Activated CD8-positive, alpha-beta memory T cell treated with anti-CD3 and anti-CD28 coated beads for 36 hours (primary cell): Measurements from ENCODE around the gene TSC2. TPM values are rescaled to one million over a fixed set of nuclear protein-coding genes. Genes with fewer than 3 reads are reported as not detected.
"Not testable (repeated sequence)": the region's sequence is repeated elsewhere in the genome, so short reads cannot be mapped to it uniquely, and the experiment has no call there.

Experiments used
- CTCF ChIA-PET: fragments of 350-600 bp; sonication (Branson Sonifier 250); formaldehyde crosslinking; loops from one replicate; lab custom pipeline; 2021; ENCODE audit warnings: antibody characterized with exemption; lab: Charles Lee
- POLR2A ChIA-PET: fragments of 350-600 bp; sonication (Branson Sonifier 250); formaldehyde crosslinking; loops from one replicate; lab custom pipeline; 2021; ENCODE audit warnings: antibody characterized with exemption; lab: Charles Lee
- total RNA-seq, 2 experiments: library from RNA; stranded (reverse); gene quantifications; one replicate each; pipeline ENCODE4 v1.2.3, GENCODE V29; 2021

TSC2 gene
- total RNA-seq, 2 experiments from 2014 or later: 80.2 to 84.5 TPM

DNA sequence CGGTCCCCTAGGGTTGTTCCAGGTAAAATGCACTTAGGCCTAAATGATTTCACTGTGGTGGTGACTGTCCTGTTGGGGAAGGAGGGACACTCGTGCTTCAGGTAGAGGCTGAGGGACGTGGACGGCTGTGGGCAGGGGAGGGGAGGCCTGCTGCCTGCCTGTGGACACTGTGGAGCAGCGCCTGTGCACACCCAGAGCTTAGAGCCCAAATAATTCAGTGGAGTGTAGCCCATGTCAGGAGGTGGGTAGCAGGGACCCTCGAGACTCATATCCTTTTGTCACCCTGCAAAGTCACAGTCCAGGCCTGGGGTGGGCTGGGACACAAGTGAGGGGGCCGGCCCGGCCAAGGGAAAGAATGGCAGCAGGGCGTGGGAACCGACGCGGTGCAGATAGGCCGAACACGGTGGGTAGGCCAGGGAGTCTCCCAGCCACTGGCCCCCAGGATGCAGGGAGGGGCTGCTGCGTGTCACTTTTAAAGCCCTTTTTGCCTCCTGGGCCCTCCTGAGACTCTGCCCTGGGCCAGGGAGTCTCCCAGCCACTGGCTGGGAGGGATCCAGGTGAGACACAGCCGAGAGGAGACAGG lies 21.8 kb upstream of the TSC2 start:
- CTCF ChIA-PET: interaction anchor here (0.6 to 2.9 kb wide), 3 partner anchors 90 to 115 kb away, joined by 3 to 13 read pairs (median 13); no protein-coding TSS in a partner anchor
- POLR2A ChIA-PET: no interaction called here

DNA sequence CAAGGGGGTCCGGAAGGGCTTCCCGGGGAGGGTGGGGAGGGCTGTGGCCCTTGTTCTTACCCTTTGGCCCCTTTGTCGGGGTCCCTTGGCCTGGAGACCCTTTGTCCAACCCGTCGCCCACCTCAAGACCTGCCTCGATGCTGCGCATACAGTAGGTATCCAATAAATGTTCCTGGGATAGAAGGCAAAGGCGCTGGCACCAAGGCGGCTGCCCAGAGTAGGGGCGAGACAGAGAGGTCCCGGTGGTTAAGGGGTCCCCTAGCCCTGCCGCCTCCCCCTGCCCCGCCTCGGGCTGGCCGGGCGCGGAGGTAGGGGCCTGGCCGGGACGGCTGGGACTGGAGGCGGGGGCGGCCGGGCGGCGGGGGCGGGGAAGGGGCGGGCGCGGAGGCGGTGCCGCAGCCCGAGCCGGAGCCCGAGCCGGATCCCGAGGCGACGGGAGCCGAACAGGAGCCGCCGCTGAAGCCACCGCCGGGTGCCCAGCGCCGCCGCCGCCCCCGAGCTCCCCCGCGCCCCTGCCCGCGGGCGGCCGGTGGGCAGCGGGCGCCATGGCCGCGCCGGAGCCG lies 21.2 kb upstream of the TSC2 start, which contains the start of gene NHERF2:
TSS of gene NHERF2 (plus strand) at position 442 of the 563 bp plus-strand sequence. CDS start at position 546, 104 bp downstream.
- POLR2A ChIA-PET: interaction anchor here (0.6 kb wide), 1 partner anchor 648 kb away, joined by 3 read pairs; no protein-coding TSS in a partner anchor
- CTCF ChIA-PET: interaction anchor here (1.5 to 1.8 kb wide), 2 partner anchors 21 to 114 kb away, joined by 7 to 13 read pairs; partner anchors contain the start of genes NTHL1 and TSC2

DNA sequence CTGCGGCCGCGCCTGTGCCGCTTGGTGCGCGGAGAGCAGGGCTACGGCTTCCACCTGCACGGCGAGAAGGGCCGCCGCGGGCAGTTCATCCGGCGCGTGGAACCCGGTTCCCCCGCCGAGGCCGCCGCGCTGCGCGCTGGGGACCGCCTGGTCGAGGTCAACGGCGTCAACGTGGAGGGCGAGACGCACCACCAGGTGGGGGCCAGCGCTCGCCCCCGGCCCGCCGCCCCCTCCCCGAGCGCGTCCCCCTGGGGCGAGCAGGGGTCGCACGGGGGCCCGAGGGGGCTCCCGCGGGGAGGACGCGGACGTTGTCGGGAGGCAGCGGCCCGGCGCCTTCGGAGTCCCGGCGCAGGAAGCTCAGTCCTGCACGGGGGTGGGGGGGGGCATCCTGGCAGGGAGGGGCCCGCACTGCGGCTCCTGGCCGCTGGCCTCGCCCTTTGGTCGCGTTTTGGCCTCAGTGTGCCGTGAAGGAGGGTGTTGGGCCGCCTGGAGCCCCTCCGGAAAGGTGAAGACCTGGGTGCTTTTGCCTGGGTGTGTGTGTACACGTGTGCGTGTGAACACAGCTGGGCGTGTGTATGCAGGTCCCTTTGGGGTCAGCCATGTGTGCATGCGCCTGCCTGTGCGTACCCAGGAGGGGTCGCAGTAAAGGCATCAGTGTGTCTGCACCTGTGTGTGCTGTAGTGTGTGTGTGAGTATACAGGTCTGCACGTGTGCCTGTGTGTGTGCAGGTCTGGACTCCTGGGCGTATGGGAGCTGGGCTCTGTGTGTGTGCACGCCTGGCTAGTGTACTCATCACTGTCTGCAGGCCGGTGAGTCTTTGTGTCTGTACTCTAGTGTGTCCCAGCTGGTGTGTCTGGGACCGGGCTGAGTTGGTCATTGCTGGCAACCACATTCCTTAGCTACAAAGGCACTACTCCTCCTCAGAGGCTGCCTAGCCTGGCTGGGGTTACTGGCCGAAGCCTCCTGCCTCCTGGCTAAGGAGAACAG lies 20.5 kb upstream of the TSC2 start:
- CTCF ChIA-PET: interaction anchor here (1.5 to 1.8 kb wide), 2 partner anchors 20 to 113 kb away, joined by 7 to 13 read pairs; partner anchors contain the start of genes NTHL1 and TSC2
- POLR2A ChIA-PET: interaction anchor here (0.6 kb wide), 1 partner anchor 649 kb away, joined by 3 read pairs; no protein-coding TSS in a partner anchor

DNA sequence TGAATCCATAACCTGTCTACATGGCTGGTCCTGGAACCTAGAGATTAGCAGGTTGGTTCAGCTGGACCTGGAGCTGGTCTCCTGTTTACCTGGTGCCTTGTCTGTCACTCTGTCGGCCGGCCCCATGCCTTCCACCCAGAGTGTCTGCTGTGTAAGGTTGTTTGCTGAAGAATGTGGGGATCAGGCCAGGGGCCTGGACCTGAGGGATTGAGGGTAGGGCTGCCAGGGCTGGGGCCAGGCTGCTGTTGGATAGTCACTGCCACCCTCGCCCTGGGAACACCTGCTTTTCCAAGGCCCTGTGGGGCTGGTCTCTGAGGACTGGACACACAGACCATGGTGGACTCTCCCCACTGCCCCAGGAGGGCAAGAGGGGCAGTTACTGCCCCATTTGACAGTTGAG lies 19.6 kb upstream of the TSC2 start:
- ChIA-PET CTCF (interaction anchor here (1.5 to 1.8 kb wide), 2 partner anchors 19 to 112 kb away, joined by 7 to 13 read pairs; partner anchors contain the start of genes NTHL1 and TSC2), POLR2A (no interaction called here)

DNA sequence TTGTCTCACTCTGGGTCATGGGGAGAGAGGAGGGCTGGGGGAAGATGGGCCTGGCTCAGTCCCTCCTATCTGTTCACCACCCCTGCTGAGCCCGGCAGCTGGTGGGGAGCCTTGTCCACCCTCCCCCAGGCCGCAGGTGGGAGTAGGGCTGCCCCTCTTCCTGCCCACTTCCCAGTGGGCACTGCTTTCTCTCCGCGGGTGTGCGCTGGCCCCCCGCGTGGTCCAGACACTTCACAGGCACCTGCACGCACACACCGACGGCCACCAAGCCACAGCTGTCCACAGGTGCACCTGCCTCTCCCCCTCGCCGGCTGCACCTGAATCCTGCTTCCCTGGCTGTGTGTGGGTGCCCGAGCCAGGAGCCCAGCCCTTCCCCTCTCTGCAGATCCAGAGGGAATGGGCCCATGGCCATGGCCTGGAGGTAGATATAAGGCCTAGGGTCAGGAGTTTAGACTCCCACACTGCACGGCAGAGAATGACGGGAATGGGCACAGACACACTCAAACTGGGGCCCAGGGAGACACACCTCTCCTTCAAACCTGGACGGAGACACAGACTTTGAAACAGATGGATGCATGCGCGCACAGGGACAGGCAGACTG lies 19.1 kb upstream of the TSC2 start:
- POLR2A ChIA-PET: no interaction called here

DNA sequence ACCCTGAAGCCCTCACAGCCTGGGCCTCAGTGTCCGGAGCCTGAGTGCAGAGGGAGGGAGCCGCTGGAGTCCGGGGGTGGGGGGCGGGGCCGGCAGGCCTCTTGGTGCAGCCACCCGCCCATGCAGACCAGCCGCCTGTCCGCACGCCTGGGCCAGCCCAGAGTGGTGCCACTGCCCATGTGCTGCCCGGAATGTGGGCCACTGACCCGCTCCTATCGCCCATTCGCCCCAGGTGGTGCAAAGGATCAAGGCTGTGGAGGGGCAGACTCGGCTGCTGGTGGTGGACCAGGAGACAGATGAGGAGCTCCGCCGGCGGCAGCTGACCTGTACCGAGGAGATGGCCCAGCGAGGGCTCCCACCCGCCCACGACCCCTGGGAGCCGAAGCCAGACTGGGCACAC lies 18.4 kb upstream of the TSC2 start:
- ChIA-PET CTCF (no interaction called here), POLR2A (no interaction called here)

More for the DNA sequence above, 19.1 kb upstream of the TSC2 start:
- CTCF ChIA-PET: no interaction called here

DNA sequence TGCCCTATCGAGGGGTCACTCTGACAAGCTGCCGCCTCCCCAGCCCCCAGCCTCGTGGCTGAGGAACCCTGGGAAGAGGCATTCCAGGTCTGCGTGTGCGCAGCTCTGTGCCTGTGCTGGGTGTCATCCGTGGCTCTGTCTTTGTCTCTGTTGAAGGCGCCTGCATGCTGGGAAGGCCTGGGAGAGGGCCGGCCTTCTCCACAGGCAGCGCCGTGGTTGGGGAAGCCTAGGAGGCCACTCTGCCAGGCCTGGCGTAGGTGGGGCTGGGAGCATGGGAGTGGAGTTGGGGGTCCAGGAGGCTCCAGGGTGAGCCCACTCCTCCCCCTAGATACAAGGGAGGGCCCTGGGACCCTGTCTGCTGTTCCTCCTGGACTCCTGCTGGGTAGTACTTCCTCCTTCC lies 17.7 kb upstream of the TSC2 start:
- CTCF ChIA-PET: interaction anchor here (0.7 to 1.3 kb wide), 2 partner anchors 18 to 122 kb away, joined by 3 to 7 read pairs; partner anchors contain the start of genes NTHL1 and TSC2

DNA sequence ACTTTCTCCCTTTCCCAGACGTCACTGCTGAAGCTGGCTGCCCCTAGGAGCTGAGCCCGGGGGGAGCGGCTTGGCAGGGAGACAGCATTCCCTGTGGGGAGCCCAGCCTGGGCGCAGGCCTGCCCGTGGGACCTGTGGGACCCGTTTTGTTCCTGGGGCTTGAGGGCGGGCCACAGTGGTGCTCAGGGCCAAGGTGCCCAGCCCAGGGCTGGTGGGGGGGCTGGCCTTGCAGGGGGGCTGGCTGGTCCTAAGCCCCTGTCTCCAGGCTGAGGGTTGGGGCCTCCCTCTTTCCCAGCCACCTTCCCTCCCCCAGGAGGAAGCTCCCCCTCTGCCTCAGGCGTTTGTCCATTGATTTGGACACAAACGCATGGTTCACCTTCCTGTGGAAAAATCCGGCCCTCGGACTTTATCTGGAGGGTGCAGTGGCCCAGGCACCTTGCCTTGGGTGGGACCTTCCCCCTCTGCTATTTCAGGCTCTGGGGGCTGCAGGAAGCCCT lies 16.7 kb upstream of the TSC2 start:
- CTCF ChIA-PET: interaction anchor here (1.3 kb wide), 1 partner anchor 16 kb away, joined by 7 read pairs; the partner anchor contains the start of genes NTHL1 and TSC2
- POLR2A ChIA-PET: no interaction called here

More for the DNA sequence above, 17.7 kb upstream of the TSC2 start:
- POLR2A ChIA-PET: interaction anchor here (0.6 kb wide), 1 partner anchor 67 kb away, joined by 4 read pairs; no protein-coding TSS in a partner anchor

DNA sequence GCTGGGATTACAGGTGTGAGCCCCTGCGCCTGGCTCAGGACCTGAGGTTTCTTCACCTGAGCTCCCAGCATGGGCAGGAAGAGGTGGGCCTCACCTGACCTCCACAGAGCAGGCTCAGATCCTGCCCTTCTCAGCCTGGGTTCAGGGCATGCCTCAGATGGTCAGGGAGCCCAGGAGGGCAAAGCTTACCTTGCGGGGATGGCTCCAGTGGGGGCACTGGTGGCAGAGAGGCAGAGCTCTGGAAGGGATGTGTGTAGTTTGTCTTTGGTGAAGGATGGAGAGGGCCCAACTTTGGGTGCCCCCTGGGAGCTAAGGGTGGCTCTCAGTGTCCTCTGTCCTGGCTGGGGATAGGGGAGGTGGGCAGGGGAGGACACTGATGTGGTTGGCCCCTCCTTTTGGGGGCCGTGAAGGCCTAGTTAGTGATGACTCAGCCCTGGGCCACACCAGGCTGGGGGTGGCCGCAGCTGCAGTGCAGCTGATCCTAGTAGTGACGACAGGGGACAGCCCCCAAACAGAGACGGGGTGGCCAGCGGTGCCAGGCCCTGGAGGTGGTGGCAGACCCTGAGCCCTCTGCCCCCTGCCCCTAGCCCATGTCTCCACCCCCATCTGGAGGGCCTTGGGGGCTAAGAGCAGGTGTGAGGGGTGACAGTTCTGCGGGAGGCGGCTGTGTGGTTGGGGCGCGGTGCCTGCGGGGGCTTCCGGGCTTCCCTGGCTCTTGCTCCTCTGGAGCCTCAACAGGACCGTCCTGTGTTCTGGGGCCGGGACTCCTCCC lies 15.3 kb upstream of the TSC2 start:
- CTCF ChIA-PET: interaction anchor here (0.7 to 1.1 kb wide), 2 partner anchors 108 to 115 kb away, joined by 3 read pairs; no protein-coding TSS in a partner anchor
- POLR2A ChIA-PET: no interaction called here

DNA sequence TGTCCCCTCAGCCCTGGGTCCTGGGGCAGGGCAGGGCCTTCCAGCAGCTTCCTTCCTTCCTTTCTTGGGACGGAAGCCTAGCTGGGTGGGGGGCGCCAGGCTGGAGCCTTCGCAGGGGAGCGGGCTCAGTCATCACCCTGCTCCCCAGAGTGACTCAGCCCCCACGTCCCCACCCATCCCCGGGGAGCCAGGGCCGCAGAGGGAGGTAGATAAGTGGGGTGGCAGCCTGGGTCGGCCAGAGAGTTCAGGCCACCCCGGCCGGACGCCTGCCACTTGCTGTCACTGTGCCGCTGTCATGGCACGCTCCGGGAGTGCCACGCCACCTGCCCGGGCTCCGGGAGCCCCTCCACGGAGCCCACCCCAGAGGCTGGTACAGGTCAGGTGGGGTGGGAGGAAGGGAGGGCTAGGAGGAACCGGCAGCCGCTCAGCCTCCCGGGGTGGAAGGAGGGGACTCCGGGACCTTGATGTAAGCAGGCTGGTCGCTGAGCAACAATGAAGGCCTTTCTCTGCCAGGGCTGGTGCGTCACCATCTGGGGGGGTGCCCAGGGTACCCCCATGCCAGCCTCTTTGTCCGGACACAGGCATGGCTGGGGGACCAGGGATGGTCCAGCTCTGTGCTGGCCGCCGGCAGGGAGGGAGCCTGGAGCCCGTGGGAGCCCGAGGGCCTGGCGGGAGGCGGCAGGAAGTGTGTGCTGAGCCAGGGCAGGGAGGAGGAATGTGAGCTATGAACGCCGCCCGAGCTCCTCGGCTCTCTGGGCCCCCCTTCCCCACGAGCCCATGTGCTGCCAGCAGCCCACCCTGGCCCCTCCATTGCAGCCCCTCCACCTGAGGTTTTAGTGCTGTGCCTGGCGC lies 14.5 kb upstream of the TSC2 start:
- POLR2A ChIA-PET: no interaction called here
- CTCF ChIA-PET: no interaction called here

DNA sequence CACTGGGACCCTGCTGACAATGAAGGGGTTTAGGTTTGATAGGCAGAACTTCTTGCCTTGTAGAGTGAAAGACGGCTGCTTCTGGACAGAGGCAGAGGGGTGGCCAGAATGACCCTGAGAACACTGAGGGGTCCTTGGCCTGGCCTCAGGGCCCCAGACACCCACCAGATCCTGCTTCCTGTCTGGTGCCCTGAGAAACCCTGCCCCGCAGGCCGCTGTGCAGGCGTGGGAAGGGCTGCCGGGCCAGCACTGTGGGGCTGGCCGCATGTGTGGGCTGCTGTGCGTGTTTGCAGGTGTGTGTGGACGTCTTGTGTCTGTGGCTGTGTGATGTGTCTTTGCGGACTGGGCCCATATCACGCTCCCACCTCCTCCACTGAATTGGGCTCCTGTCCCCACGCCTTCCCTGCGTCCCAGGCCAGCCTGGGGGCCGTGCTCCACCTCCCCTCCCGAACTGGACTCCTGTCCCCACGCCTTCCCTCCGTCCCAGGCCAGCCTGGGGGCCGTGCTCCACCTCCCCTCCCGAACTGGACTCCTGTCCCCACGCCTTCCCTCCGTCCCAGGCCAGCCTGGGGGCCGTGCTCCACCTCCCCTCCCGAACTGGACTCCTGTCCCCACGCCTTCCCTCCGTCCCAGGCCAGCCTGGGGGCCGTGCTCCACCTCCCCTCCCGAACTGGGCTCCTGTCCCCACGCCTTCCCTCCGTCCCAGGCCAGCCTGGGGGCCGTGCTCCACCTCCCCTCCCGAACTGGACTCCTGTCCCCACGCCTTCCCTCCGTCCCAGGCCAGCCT lies 13.7 kb upstream of the TSC2 start:
- POLR2A ChIA-PET, CTCF ChIA-PET: not testable (repeated sequence)

DNA sequence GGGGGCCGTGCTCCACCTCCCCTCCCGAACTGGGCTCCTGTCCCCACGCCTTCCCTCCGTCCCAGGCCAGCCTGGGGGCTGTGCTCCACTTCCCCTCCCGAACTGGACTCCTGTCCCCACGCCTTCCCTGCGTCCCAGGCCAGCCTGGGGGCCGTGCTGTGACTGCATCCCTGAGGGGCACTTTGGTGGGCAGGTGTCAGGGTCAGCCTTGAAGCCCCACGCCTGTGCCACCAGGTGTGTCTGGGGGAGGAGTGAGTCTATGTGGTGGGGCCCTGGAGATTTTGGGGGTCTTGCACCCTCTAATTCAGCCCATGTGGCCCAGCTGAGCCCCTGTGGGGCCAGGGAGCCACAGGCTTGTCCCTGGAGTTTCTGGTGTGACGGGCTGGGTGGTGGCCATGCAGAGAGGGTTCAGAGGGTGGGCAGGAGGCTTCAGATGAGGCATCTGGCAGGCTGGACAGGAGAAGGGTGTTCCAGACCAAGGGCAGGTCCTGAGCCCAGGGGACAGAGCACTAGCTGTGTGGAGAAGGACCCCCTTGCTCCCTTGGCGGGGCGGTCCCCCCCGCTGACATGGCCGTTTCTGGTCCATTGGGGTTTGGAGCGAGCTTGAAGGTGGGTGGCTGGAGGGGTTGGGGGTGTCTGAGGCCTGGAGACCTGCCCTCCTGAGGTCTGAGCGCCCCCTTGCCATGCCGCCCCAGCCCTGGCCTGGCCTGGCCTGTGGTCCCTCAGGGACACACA lies 12.9 kb upstream of the TSC2 start:
- ChIA-PET POLR2A (no interaction called here), CTCF (no interaction called here)

DNA sequence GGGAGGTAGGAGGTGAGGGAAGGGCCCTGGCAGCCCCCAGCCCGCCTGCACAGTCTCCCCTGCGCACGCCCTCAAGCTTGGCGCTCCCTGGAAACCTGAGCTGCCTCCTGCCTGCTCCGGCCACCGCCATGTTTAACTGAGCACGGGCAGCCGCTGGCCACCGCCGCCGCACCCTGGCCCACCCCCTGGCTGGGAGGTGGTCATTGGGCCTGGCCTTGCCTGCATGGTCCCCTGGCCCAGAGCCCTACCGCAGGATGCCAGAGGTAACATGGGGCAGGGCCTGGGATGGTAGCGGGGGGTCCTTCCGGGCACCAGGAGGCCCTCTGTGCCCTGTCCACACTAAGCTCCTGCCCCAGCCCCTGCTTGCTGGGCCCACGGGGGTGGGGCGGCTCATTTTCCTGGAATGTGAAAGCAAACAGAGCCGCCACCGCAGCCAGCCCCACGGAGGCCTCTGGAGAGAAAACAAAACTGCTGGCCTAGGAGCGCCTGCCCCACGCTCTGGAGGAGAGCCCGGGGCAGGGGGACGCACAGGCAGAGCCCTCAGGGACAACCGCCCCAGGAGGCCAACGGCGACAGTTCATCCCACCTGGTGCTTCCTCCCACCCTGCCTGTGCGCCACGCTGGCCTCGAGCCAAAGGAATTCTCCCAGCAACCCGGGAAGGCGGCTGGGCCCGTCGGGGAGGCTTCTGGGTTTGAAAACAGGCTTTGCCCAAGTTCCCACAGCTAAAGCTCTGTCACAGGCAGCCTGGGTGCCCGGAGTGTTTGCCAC lies 12.2 kb upstream of the TSC2 start:
- CTCF ChIA-PET: no interaction called here
- POLR2A ChIA-PET: no interaction called here

DNA sequence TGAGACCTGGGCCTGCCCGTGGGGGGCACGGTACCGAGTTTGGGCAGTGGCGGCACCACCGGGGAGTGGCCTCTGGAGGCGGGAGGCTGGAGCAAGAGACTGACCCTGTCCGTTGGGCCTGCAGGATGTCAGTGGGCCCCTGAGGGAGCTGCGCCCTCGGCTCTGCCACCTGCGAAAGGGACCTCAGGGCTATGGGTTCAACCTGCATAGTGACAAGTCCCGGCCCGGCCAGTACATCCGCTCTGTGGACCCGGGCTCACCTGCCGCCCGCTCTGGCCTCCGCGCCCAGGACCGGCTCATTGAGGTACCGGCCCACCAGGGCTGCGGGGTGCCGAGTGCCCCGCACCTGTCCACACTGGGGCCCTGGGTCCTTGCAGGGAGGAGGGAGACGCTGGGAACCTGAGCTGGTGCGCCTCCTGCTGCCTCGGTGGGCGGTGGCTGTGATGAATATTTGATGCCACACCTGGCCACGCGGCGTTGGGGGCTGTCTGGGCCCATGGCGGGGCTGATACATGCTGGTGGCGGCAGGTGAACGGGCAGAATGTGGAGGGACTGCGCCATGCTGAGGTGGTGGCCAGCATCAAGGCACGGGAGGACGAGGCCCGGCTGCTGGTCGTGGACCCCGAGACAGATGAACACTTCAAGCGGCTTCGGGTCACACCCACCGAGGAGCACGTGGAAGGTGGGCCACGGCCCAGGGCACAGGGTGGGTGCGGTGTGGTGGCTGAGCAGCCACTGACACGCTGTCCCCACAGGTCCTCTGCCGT lies 11.4 kb upstream of the TSC2 start:
- ChIA-PET POLR2A (no interaction called here), CTCF (interaction anchor here (1.3 kb wide), 1 partner anchor 10 kb away, joined by 3 read pairs; no protein-coding TSS in a partner anchor)
